Liver (tissue), 9 donors: ENCODE results near the gene TULP4. TPM values are rescaled to one million over a fixed set of nuclear protein-coding genes. Genes with fewer than 3 reads are reported as not detected.

ENCODE experiments used
- DNase-seq: peaks from one replicate; pipeline ENCODE4 v3.0.0-alpha.2; 2017; ENCODE audit warnings: low spot score
- H3K27ac ChIP-seq, 2 donors: one replicate each; pipeline ENCODE4 v1.7.0; 2013; ENCODE audit warnings: inconsistent platforms in 2 of 2, low read length in 2 of 2, control low read depth in 1 of 2, low read depth in 1 of 2, mild to moderate bottlenecking in 1 of 2
- H3K27me3 ChIP-seq, 4 donors: one replicate each; pipeline versions ENCODE4 v1.6.1 to v1.7.0; 2013; ENCODE audit warnings: low read length in 3 of 4, inconsistent platforms in 1 of 4, mild to moderate bottlenecking in 1 of 4, moderate library complexity in 1 of 4; ENCODE audit not compliant: control insufficient read depth in 4 of 4, insufficient read depth in 4 of 4
- H3K36me3 ChIP-seq, 4 donors: one replicate each; pipeline versions ENCODE4 v1.6.1 to v1.7.0; 2013; ENCODE audit warnings: low read length in 3 of 4, mild to moderate bottlenecking in 3 of 4, low read depth in 1 of 4, moderate library complexity in 1 of 4; ENCODE audit not compliant: control insufficient read depth in 4 of 4, insufficient read depth in 3 of 4
- H3K4me1 ChIP-seq, 4 donors: one replicate each; pipeline versions ENCODE4 v1.6.1 to v1.7.0; 2013; ENCODE audit warnings: low read length in 3 of 4, mild to moderate bottlenecking in 3 of 4, moderate library complexity in 1 of 4; ENCODE audit not compliant: control insufficient read depth in 4 of 4, insufficient read depth in 4 of 4
- H3K4me3 ChIP-seq, 3 donors: one replicate each; pipeline versions ENCODE4 v1.6.1 to v1.7.0; 2013; ENCODE audit warnings: low read length in 3 of 3, control low read depth in 1 of 3, low read depth in 1 of 3, mild to moderate bottlenecking in 1 of 3
- H3K9ac ChIP-seq, 2 donors: one replicate each; pipeline ENCODE4 v1.7.0; 2013; ENCODE audit warnings: low read length in 2 of 2, mild to moderate bottlenecking in 2 of 2, moderate library complexity in 2 of 2, control low read depth in 1 of 2, low read depth in 1 of 2
- H3K9me3 ChIP-seq, 4 donors: one replicate each; pipeline versions ENCODE4 v1.6.1 to v1.7.0; 2013; ENCODE audit warnings: low read length in 3 of 4; ENCODE audit not compliant: control insufficient read depth in 4 of 4
- EGR1 ChIP-seq, 2 donors: IDR thresholded peaks; 2 replicates each; pipeline ENCODE4 v1.6.1; 2016 to 2018; ENCODE audit warnings: antibody characterized with exemption in 2 of 2, low read depth in 2 of 2
- FOXA1 ChIP-seq: IDR thresholded peaks from 2 replicates; pipeline ENCODE4 v1.6.1; 2016; ENCODE audit warnings: antibody characterized with exemption
- FOXA2 ChIP-seq: IDR thresholded peaks from 2 replicates; pipeline ENCODE4 v1.6.1; 2016; ENCODE audit warnings: antibody characterized with exemption
- GABPA ChIP-seq, 2 donors: IDR thresholded peaks in 1 of 2; conservative IDR thresholded peaks in 1 of 2; 2 replicates each; pipeline ENCODE4 v1.6.1; 2016; ENCODE audit warnings: antibody characterized with exemption in 2 of 2, mild to moderate bottlenecking in 1 of 2, moderate library complexity in 1 of 2
- HNF4A ChIP-seq, 2 donors: conservative IDR thresholded peaks; 2 replicates each; pipeline ENCODE4 v1.6.1; 2016; ENCODE audit warnings: antibody characterized with exemption in 2 of 2, mild to moderate bottlenecking in 2 of 2
- HNF4G ChIP-seq: IDR thresholded peaks from 2 replicates; pipeline ENCODE4 v1.6.1; 2016; ENCODE audit warnings: antibody characterized with exemption
- JUND ChIP-seq, 2 donors: IDR thresholded peaks; 2 replicates each; pipeline ENCODE4 v1.6.1; 2016; ENCODE audit warnings: antibody characterized with exemption in 2 of 2
- MAX ChIP-seq: IDR thresholded peaks from 2 replicates; pipeline ENCODE4 v1.6.1; 2016; ENCODE audit warnings: antibody characterized with exemption
- NR2F2 ChIP-seq: IDR thresholded peaks from 2 replicates; pipeline ENCODE4 v1.6.1; 2016; ENCODE audit warnings: antibody characterized with exemption
- RAD21 ChIP-seq, 2 donors: IDR thresholded peaks; 2 replicates each; pipeline ENCODE4 v1.6.1; 2016; ENCODE audit warnings: antibody characterized with exemption in 2 of 2, mild to moderate bottlenecking in 2 of 2
- REST ChIP-seq: IDR thresholded peaks from 2 replicates; pipeline ENCODE4 v1.6.1; 2016; ENCODE audit warnings: antibody characterized with exemption, mild to moderate bottlenecking
- RXRA ChIP-seq, 2 donors: IDR thresholded peaks; 2 replicates each; pipeline ENCODE4 v1.6.1; 2017 to 2018; ENCODE audit warnings: antibody characterized with exemption in 2 of 2, mild to moderate bottlenecking in 1 of 2
- TAF1 ChIP-seq: conservative IDR thresholded peaks from 2 replicates; pipeline ENCODE4 v1.6.1; 2016; ENCODE audit warnings: antibody characterized with exemption, mild to moderate bottlenecking
- YY1 ChIP-seq: IDR thresholded peaks from 2 replicates; pipeline ENCODE4 v1.6.1; 2016; ENCODE audit warnings: antibody characterized with exemption, mild to moderate bottlenecking
- ZBTB33 ChIP-seq: IDR thresholded peaks from 2 replicates; pipeline ENCODE4 v1.6.1; 2016; ENCODE audit warnings: antibody characterized with exemption
- WGBS: extraction: QIAGEN DNeasy Blood & Tissue Kit; methylation state at CpG from one replicate; pipeline ENCODE4 v1.1.7; 2013; 5-methylcytosine and 5-hydroxymethylcytosine counted together
- polyA plus RNA-seq, 2 donors: library from polyadenylated mRNA; stranded (reverse) in 1 of 2; unstranded in 1 of 2; fragments of 200-250 nt in 1 of 2; fragments of >200 nt in 1 of 2; fragmentation: Nextera tagmentation in 1 of 2; extraction: Ambion mirVana in 1 of 2; gene quantifications; one replicate each; pipeline versions ENCODE4 v1.2.1 to v1.2.3, GENCODE V29; 2013 to 2015
- total RNA-seq, 2 donors: library from RNA; depleted of rRNA; stranded (reverse); fragments of >200 nt; gene quantifications; one replicate each; pipeline ENCODE4 v1.2.3, GENCODE V29; 2014
- TF ChIP-seq, protein P1 (sequence below): IDR thresholded peaks from 2 replicates; pipeline ENCODE4 v1.6.1; 2016; ENCODE audit warnings: antibody characterized with exemption
- TF ChIP-seq, protein P2 (sequence below): fragments of 150-350 bp; IDR thresholded peaks from 2 replicates; pipeline ENCODE4 v1.5.1; 2017; ENCODE audit warnings: improper control_type of control experiment, low read depth, low read length; ENCODE audit not compliant: missing input control
- donor health status: healthy.
- donor health status: healthy.
- donor health status: healthy.
- donor health status: healthy.
- donor health status: healthy.

The TULP4 gene
- total and polyA plus RNA-seq, 4 donors = 2.2 to 53.3 (median 18.0) TPM

DNA sequence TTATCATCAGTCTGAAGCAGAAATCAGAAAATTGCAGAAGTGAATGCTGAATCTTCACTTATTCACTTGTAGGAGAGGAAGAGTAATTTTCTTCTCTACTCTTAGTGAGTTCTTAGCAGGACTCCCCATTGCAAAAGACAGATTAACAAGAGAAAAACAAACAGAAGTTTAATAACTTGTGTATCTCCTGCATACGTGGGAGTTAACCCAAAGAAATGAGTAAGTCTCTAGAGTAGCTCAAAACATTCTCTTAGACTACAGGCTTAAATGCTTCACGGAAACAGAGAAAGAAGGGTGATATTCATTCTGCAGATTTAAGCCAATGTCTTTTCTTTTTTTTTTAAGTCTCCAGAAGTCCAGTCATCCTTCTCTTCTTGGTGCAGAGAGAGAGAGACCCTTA is 149.7 kb downstream of the TULP4 start:
- no peak for TF ChIP-seq FOXA1
- no peak for TF ChIP-seq JUND (IDR thresholded peaks at IDR 0.05)
- TF ChIP-seq ZBTB33 = no peak
- TF ChIP-seq, protein P1, sequence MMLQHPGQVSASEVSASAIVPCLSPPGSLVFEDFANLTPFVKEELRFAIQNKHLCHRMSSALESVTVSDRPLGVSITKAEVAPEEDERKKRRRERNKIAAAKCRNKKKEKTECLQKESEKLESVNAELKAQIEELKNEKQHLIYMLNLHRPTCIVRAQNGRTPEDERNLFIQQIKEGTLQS = no peak
- TF ChIP-seq HNF4A (conservative IDR thresholded peaks at IDR 0.05) = no peak
- TF ChIP-seq YY1 = no peak
- TF ChIP-seq RXRA (IDR thresholded peaks at IDR 0.05) = no peak
- TF ChIP-seq FOXA2 = no peak
- TF ChIP-seq REST = no peak
- TF ChIP-seq TAF1 = no peak
- TF ChIP-seq, protein P2, sequence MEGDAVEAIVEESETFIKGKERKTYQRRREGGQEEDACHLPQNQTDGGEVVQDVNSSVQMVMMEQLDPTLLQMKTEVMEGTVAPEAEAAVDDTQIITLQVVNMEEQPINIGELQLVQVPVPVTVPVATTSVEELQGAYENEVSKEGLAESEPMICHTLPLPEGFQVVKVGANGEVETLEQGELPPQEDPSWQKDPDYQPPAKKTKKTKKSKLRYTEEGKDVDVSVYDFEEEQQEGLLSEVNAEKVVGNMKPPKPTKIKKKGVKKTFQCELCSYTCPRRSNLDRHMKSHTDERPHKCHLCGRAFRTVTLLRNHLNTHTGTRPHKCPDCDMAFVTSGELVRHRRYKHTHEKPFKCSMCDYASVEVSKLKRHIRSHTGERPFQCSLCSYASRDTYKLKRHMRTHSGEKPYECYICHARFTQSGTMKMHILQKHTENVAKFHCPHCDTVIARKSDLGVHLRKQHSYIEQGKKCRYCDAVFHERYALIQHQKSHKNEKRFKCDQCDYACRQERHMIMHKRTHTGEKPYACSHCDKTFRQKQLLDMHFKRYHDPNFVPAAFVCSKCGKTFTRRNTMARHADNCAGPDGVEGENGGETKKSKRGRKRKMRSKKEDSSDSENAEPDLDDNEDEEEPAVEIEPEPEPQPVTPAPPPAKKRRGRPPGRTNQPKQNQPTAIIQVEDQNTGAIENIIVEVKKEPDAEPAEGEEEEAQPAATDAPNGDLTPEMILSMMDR = no peak
- TF ChIP-seq EGR1 (IDR thresholded peaks at IDR 0.05; ENCODE audit: low read depth in 2 of 2) = no peak
- TF ChIP-seq HNF4G = no peak
- Histone ChIP-seq H3K36me3 (peaks cover 0 to 18% (median 5%) of the 10 kb centered on the region in 4 donors), H3K4me1 (no peaks in the 10 kb centered on the region), H3K9ac (no peak overlapping the region), H3K27me3 (no peaks in the 10 kb centered on the region), H3K27ac (no peak overlapping the region), H3K4me3 (no peak overlapping the region), H3K9me3 (no peaks in the 10 kb centered on the region)
- WGBS = 94% methylated on average over 2 of the region's 2 CpGs
- DNase-seq = no peak

GRCh38 chr6:158464483-158464882 is 152.2 kb downstream of the TULP4 start:
- no peak overlapping the region for H3K27ac ChIP-seq
- H3K27me3 ChIP-seq = no peaks in the 10 kb centered on the region
- no peak for DNase-seq
- H3K36me3 ChIP-seq = peaks cover 0 to 12% (median 5%) of the 10 kb centered on the region in 4 donors
- H3K9ac ChIP-seq = no peak overlapping the region
- H3K9me3 ChIP-seq = no peaks in the 10 kb centered on the region
- no peaks in the 10 kb centered on the region for H3K4me1 ChIP-seq
- WGBS = 96% methylated on average over 9 of the region's 9 CpGs
- H3K4me3 ChIP-seq = no peak overlapping the region
- TF ChIP-seq JUND (IDR thresholded peaks at IDR 0.05) = no peak
- no peak for TF ChIP-seq MAX
- TF ChIP-seq HNF4G = no peak
- no peak for TF ChIP-seq FOXA1
- no peak for TF ChIP-seq TAF1
- no peak for TF ChIP-seq YY1
- TF ChIP-seq HNF4A (conservative IDR thresholded peaks at IDR 0.05) = no peak
- no peak for TF ChIP-seq REST
- TF ChIP-seq ZBTB33 = no peak
- TF ChIP-seq, protein P1 = no peak
- no peak for TF ChIP-seq GABPA (IDR thresholded peaks at IDR 0.05 in 1 of 2, conservative IDR thresholded peaks at IDR 0.05 in 1 of 2)
- TF ChIP-seq EGR1 (IDR thresholded peaks at IDR 0.05; ENCODE audit: low read depth in 2 of 2) = no peak
- TF ChIP-seq FOXA2 = no peak
- no peak for TF ChIP-seq RXRA (IDR thresholded peaks at IDR 0.05)
- TF ChIP-seq RAD21 (IDR thresholded peaks at IDR 0.05) = no peak
- TF ChIP-seq NR2F2 = no peak
